GM21381 (cell line): ENCODE results near the gene RAE1.
"Not testable (repeated sequence)": the region's sequence is repeated elsewhere in the genome, so short reads cannot be mapped to it uniquely, and the experiment has no call there.

Source experiments
- ATAC-seq: cut with Tn5 transposase; IDR thresholded peaks from one replicate; pipeline ENCODE4 v1.9.1; 2021; ENCODE audit warnings: mild to moderate bottlenecking, moderate library complexity; ENCODE audit not compliant: unreplicated experiment

The RAE1 gene

GRCh38 chr20:57411406-57412283 is 60.6 kb downstream of the RAE1 start:
- ATAC-seq, result no peak

DNA sequence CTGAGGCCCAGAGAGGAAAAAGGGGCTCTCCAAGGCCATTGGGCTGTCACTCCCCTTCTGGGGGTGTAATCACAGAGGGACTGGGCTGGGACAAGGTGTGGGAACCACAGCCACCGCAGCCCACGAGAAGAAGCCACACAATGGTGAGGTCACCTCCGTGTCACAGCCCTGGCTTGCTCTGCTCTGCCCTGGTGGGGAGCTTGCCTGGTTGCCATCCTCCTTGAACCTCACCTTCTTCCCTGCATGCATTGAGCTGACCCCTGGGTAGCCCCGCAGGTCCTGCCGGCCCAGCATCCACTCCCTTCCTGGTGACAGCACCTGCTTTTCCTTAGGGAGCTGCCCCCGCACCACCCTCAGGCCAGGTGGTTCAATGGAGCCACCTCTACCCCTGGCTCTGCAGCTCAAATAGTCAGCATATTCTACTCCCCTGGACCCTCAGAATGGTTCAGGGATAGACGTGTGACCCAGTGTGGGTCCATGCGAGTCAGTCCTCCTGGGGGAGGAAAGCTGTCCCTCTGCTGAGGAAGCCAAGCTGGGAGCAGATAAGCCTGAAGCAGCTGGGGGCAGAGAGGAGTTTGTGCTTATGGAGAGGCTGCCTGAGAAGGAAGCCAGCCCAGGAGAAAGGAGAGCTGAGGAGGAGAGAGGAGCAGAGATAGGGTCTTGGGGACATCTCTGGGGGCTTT is 61.4 kb downstream of the RAE1 start:
- ATAC-seq, result no peak

DNA sequence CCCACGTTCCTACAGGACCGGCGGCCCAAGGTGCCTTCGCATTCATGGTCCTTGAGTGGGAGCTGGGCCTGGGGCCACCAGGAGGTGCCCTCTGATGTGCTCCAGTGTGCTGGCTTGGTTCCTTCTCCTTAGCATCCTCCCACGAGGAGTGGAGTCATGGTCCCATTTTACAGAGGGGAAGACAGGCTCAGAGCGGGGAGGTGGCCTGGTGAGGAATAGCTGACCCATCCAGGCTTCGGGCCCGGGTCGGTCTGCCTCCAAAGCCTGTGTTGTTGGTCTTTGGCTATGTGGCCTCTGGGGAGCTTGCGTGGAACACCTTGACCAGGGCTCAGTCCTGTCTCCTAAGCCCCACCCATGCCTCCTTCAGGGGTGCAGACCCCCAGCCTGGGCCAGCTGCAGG is 62.9 kb downstream of the RAE1 start:
- no peak for ATAC-seq

- no peak for ATAC-seq
Observed at GRCh38 chr20:57414867-57415592, 64.0 kb downstream of the RAE1 start.

GRCh38 chr20:57415771-57416170 is 64.7 kb downstream of the RAE1 start:
- no peak for ATAC-seq

DNA sequence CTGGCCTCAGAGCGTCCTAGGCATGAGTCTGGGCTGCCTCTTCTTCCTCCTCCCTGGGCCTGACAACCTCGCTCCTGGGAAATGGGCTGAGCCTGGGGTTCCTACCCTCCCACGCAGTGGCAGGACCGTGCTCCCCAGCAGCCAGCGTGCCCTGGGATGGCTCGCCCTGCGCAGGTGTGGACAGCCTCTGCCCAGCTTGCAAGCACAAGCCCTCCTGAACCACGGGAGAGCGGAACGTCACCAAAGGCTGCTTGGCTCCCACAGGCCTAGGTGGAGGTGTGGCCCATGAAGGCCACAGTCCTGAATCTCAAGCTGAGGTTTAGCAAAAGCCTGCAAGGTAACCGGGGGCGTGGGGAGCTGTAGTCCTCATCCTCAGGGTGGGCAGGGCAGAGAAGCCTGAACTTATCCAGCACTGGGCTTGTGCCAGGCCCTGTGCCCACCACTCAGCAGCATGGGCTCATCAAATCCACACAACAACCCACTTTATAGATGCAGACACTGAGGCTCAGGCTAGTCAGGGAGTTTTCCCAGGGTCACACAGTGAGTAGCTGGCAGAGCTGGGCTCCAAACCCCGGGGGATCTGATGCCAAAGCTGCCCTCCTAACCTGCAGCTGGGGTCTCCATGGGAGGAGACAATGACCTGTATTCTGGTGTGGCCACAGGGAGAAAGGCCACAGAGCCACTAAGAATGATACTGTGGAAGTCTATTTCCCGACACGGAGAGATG is 65.4 kb downstream of the RAE1 start:
- ATAC-seq, result no peak

DNA sequence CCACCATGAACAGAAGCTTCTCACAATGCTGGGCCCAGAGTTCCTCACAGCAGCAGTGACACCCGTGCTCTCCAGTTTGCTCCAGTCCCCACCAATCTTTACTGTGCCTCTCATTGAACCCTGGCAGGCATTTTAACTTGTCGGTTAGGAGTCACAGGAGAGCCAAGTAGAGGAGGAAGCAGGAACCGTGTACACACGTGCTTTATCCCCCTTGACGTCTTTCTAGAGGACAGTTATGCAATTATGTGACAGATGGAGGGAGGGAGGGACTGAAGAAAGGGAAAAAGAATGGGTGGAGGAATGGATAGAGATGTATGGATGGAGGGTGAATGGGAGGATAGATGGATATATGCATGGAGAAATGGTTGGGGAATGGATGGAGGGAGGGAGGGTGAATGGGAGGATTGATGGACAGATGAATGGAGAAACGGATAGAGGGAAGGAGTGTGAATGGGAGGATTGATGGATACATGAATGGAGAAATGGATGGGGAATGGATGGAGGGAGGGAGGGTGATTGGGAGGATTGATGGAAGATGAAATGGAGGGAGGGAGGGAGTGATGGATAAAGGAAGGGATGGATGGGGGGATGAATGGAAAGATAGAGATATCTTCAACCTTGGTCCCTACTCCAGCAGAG is 66.1 kb downstream of the RAE1 start:
- no peak for ATAC-seq

GRCh38 chr20:57417830-57418780 is 67.0 kb downstream of the RAE1 start:
- no peak for ATAC-seq

DNA sequence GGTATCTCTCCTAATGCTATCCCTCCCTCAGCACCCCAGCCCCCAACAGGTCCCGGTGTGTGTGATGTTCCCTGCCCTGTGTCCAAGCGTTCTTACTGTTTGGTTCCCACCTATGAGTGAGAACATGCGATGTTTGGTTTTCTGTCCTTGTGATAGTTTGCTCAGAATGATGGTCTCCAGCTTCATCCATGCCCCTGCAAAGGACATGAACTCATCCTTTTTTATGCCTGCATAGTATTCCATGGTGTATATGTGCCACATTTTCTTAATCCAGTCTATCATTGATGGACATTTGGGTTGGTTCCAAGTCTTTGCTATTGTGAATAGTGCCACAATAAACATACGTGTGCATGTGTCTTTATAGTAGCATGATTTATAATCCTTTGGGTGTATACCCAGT is 68.4 kb downstream of the RAE1 start:
- ATAC-seq, result not testable (repeated sequence)

DNA sequence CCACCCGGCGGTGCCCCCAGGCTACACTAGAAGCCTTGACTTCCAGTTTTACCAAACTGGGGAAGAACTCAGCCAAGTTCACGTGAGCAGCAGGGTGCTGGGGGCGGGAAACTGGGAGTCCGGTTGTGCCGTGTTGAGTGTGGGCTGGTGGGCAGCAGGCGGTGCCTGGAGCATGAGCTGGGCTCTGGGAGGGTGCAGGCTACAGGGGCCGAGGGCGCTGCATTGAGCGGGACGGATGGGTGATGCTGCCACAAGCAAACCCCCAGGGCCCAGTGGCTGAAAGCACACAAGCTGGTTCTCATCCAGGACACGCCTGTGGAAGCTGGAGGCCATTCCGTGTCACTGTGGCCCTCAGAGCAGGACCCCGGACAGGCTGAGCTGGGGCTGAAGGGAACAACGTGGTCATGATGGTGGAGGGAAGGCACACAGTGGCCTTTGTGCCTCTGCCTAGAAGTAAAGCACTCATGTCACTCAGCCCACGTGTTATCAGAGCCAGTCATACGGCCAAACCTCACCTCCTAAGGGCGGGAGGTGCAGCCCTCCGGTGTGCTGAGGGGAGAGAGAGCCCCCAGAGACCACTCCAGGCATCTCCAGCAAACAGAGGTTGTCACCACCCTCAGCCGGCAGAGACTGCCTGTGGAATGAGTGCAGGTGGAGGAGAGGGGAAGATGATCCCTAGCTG is 69.7 kb downstream of the RAE1 start:
- no peak for ATAC-seq

- ATAC-seq, result no peak
Observed at GRCh38 chr20:57421253-57422220, 70.5 kb downstream of the RAE1 start.

DNA sequence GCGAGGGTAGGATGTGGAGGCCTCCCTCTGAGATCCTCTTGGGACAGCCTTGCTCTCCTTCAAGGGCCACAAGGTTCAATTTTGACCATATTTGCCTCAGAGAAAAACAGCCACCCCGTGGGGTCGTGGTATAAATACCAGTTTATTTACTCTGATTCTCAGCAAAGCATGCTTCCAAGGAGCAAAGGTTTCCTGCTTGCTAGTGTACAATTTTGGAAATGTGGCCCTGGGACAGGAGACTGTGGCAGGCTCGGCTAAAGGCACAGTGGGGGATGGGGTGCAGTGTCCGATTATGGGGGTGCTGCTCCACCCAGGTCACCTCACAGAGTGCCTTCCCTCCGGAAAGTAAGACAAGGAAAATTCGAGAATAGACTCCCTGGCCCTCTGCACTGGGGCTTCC is 71.2 kb downstream of the RAE1 start:
- ATAC-seq, result no peak

GRCh38 chr20:57425150-57426013 is 74.3 kb downstream of the RAE1 start:
- ATAC-seq, result no peak

GRCh38 chr20:57426271-57426689 is 75.2 kb downstream of the RAE1 start:
- no peak for ATAC-seq

DNA sequence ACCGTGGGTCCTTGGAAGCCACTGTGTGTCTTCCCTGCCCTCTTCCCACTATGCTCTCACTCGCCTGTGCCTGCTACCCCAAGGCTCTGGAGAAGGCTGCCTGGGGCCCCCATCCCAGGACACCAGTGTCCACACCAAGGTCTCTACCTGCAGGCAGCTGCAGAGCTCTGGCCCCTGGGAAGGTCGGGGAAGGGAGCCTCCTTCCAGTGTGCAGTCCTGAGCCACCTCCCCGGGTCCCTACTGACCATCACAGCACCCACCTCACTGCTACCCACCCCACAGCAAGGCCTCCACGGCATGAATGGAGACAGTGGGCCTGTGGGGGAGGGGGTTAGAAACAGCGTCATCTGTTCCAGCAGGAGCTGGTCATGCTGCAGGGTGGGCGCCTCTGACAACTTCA is 75.8 kb downstream of the RAE1 start:
- no peak for ATAC-seq

DNA sequence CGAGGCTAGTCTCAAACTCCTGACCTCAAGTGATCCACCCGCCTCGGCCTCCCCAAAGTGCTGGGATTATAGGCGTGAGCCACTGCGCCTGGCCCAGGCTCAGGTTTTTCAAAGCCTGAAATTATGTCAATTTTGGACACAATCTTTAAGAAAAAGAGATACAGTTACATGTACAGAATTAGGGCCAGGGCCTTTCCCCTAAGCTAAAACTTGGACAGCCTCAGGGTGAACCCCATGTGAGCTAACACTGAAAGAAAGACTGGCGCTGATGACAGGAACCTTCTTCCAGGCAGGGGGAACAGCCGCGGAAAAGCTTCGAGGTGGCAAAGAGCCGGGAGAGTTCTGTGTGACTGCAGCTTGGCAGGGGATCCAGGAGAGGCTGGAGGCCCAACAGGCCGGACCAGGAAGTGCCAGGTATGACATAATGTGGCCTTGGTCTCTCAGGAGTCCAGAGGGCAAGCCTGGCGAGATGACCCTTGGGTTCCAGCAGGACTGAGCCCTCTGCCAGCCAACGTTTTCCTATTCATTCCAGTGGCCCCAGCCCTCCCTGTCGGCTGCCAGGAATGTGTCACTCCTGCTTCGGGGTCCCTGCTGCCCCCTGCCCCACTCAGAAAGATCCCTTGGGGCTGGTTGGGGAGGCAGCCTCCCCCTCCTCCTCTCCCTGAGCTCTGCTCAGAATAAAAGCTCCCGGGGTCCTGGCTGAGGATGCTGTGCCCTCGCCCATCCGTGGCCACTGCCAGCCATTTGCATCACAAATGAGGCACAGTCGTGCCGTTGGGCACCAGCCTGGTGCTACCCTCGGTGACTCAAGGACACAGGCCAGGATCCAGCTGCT is 77.5 kb downstream of the RAE1 start:
- no peak for ATAC-seq
